ENCODE results near the gene CLCA2.
A peak's percentile ranks its signal among the peaks of the same experiment; 100 is the strongest.

CLCA2 gene

DNA sequence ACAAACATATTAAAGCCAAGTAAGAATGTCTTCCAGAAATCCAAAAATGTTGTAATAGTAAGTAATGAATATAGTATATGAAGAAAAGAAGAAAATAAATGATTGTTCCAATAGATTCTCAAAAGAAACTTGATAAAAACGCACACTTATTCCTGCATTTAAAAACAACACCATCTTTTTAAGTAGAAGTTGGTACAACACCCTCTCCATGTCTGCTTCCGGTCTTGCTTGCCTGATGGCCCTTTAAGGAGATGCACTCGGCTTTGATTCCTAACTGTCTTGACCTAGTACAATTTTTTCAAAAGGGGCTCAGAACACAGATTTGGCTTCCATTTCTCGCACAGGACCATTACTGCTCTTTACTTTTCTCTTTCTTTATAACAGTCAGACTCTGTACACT is 53.7 kb downstream of the CLCA2 start:
- no peak for DNase-seq

DNA sequence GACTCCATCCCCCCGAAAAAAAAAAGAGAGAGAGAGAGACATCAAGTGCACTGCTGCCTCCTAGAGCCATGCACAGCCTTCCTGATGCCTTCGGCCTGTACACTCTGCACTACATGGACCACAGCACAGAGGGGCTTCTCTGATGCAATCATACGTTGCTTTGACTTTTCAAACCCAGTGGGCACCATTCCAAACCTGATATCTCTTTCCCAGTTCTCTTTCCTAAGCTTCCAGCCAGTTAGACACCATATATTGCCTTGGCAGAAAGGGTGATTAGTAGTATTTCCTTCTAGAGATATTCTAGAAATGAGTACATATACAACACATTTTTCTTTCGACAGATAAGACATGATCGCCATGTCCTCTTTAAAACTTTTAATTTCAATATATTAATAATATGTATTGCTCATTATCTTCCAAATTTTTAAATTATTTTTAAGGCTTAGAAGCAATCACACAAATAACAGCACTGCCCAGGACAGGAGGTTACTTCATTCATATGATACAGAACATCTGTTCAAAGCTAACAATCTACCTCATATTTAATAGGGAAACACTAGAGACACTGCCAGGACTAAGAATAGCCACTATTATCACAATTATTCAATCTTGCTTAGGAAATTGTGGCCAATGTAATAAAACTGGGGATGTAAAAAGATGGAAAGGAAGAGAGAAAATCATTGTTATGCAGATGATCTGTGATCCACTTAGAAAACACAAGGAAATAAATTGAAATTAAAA is 54.6 kb downstream of the CLCA2 start:
- DNase-seq = no peak

DNA sequence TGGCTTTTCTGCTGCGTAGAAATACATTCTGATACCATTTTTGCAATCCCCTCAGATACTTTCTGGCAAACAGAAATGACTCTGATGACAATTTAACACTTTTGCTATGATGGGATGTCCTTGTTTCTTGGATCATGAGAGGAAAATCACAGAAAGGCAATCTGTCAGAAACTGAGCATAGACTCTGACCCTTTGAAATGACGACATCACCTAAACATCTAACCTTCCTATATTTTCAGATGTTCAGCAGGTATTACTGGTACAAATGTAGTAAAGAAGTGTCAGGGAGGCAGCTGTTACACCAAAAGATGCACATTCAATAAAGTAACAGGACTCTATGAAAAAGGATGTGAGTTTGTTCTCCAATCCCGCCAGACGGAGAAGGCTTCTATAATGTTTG is 58.0 kb downstream of the CLCA2 start:
- DNase-seq = no peak

DNA sequence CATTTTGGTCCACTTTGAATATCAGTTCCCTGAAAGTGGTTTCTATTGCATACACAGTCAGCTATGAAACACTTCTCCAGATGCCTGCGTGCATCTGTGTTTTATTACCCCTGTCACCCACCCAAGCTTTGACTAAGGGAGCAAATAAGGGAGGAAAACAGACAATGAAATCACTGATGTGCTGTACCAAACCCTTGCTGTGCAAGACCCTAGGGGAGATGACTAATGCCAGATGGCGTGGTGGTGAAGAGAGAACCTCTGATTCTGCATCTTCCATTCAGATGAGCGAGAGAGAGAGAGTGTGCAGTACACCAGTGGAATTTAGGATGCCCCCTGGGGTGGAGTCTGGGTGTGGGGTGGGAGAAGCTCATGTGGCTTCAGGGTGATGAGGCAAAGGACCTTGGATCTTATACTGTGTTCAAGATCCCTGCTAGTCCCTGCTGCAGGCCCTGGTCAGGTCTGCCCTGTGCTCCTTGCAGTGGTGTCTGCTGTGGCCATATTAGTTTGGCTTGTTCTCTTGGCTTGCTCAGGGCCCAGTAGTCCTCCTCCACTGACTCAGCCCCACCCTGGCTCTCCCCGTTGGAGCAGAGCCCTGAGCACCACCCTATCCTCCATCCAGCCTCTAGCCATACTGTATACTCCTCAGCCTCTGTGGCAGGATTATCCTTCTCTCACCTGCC is 63.3 kb downstream of the CLCA2 start:
- no peak for DNase-seq

DNA sequence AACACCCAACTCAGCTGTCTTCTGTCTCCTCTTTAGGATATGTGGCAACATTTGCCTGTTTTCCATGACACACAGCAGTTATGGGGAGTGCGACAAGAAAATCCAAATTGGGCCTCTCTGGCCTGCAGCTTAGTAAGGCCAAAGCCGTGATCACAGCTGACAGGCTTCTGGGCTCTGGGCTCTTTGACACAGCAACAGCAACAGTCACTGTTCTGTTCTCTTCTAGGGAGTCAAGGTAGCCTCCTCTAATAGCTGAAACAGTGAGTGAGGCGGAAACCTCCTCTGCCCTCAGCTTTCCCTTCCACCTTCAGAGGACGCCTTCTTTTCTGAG is 63.8 kb downstream of the CLCA2 start:
- DNase-seq = no peak

DNA sequence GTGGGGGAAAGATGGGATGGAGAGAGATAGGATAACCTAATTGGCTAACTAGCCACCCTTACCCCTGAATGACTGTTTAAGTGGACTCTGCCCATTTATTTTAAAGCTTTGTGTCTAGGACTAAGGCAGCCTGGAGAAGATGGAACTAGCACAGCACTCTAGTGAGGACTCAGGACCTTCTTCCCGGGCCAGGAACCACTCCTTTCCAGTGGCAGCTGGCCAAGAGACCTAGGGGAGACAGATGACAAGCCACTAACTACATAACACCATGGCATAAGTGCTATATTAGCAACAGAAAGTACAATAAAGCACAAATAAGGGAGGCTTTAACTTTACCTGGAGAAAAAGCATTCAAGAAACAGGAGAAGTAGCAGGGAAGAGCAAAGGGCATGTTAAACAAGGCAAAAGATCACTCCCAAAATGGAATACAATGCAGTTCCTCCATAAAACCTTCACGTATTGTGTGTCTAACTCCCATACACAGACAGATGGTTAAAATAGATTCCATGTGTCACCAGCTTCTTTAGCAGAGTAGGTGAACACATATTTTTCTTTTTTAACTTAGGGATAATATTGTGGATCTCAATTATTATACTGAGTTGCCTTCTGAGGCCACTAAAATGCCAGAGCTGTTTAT is 65.4 kb downstream of the CLCA2 start:
- no peak for DNase-seq

DNA sequence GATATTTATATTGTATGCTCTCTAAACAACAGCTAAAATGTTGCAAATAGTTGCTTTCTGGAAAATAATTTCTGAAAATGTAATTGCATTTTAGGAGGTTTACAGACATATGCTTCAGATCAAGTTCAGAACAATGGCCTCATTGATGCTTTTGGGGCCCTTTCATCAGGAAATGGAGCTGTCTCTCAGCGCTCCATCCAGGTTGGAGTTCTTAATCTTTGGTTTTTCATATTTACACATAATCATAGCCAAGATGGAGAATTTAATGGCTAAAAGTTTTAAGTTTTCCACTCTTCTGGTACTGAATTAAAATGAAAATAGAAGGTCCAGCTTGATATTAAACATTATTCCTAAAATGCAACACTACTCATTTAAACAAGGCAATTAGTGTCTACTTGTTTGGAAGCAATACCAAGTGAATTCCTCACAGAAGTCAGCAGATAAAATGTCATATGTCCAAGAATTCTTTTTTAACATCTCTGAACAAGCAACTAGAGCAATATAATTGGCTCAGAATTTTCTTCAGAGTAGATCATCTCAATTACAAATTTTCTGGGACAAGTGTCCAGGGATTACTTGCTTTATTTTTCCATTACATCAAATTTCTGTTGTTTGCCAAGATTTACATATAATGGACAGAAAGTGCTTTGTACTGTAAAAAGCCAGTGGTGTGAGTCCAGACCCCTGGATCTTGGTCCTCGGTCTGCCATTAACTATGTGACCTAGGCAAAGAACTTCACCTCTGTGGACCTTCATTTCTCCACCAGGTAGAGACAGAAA is 67.4 kb downstream of the CLCA2 start:
- no peak for DNase-seq

DNA sequence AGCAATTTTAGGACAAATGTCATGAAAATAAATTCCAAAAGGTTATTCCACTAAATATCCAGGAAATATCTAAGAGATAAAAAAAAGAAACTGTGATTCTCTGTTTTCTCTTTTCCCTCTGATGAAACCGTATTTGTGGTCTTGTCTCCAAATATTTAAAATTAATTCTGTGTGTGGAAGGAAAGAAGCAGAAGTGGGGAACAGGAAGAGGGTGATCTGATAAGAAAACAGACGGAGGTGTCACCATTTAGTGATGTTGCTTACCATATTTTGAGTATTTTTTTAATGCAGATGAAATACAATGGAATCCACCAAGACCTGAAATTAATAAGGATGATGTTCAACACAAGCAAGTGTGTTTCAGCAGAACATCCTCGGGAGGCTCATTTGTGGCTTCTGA is 74.3 kb downstream of the CLCA2 start:
- no peak for DNase-seq

DNA sequence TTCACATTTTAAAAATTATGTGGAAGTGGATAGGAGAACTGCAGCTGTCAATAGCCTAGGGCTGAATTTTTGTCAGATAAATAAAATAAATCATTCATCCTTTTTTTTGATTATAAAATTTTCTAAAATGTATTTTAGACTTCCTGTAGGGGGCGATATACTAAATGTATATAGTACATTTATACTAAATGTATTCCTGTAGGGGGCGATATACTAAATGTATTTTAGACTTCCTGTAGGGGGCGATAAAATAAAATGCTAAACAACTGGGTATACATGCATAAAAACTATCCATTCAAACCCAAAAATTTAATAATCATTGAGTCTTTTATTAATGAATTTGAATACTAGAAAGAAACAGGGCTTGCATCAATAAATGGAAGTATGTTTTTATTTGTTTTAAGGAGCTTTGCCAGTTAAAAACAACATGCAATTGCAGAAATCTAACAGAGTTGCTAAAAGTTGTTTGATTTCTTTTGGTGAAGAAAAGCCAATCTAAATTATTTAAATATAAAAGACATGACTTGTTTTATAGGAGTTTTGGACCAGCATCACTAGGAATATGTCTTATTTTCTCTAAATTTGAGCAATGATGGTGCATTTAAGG is 76.1 kb downstream of the CLCA2 start:
- DNase-seq = peak; percentile 70

DNA sequence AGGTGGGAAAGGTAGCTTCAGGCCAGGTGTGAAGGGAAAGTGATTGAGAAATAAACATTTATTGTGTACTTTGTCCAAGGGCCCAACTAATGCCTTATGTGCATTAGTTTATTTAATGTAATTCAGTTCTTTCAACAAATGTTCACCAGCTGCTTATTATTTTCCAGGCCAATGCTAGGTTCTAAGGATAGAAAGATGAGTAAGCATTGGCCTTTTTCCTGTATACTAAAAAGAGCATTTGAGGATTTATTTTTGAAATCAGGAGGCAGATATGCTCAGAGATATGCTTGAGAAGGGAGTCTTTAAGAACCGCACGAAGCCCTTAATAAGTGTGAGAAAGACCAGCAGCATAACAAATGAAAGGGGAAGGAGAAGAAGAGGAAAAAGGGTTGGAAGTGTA is 76.7 kb downstream of the CLCA2 start:
- DNase-seq = no peak

DNA sequence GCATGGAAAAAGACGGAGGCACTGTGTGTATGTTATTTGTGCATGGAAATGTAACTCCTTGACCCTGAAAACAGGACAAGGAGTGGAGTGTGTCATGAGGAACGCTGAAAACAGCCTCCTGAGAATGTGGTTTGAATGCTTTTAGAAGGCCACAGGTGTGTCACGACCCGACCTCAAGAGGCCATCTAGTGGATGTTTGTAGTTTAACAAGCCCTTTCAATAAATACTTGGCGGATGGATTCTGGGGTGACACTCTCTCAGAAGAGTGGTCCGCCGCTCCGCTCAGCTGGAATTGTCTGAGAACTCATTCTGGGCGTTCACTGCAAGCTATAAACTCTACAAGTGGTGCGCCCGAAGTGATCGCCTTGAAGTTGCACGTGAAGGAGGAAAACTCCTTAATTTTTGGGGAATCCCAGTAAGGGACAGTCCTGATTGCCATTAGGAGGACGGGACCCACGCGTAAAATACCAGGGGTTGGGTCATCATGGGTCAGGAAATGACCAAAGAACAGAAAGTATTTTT is 78.2 kb downstream of the CLCA2 start:
- peak; percentile 66 for DNase-seq

DNA sequence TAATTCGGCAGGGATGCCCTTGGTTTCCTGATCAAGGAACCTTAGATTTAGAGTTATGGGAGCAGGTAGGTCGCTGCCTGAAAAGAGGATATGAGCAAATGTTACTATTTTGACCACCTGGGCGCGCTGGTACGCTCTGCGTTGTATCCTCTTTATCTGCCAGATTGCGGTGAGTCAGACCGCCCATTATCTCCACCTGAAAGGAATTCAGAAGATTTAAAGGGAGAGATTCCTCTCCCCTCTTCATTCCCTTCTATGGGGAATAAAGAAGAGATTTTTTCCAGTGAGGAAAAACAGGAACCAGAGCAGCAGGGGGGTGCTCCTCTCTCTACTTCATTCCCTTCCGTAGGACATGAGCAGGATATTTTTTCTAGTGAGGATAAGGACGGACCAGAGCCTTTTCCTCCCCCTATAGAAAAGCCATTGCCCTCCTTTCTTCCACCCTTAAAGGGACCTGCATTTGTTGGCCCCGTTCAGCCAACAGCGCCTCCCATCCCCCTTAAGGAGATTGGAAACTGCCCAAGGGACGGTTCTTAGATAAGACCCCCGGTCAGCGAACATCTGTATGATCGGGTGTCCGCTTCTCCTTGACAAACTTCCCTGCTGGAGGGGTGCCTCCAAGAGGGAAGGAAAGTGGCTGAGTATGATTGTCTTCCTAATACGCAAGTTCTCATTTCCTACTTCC is 78.9 kb downstream of the CLCA2 start:
- no peak for DNase-seq

DNA sequence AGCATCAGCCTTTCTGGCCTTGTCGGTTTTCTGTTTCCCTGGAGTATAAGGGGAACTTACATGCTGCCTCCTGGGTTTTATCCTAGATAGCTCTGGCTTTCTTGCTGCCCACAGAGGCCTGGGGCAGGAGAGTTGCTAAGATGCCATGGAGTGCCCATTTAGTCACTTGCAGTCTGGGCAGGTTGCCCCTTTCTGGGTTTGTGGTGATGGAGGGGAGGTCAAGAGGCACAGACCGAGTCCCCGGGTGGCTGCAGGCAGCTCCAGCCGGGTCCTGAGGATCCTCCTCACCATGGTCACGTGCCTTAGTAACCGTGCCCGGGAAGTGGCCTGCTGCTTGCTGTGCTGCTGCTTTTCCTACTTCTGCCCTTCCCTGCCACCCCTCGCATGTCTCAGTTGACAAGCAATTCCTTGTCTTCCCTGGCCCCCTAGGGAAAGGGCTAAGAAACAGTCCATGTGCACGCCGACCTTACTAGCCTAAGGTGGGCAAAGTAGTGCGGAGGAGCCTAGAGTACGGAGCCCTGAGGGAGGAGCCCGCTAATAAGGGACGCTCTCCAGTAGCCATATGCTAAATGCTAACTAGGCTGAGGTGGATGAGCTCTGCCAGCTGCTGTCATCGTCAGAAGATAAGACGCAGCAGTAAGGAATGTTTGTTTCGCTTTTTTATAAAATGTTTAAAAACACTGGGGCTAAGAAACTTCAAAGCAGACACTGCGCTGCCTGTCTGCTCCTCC is 79.6 kb downstream of the CLCA2 start:
- DNase-seq = no peak

DNA sequence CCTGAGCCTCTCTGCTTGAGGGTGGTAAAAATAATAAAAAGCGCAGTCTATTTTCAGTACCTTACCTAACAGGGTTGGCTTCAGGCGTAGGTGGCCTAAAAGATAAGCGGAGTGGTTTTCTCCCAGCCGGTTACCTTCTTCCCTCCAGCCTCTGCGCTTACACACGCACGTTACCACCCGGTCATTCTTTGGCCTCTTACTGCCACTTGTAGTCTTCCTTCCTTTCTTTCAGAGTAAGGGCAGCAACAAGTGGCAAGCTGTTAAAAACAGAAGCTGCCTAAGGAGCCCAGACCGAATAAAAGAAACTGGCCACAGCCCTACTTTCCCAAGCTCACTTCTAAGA is 80.1 kb downstream of the CLCA2 start:
- DNase-seq = peak; percentile 21

DNA sequence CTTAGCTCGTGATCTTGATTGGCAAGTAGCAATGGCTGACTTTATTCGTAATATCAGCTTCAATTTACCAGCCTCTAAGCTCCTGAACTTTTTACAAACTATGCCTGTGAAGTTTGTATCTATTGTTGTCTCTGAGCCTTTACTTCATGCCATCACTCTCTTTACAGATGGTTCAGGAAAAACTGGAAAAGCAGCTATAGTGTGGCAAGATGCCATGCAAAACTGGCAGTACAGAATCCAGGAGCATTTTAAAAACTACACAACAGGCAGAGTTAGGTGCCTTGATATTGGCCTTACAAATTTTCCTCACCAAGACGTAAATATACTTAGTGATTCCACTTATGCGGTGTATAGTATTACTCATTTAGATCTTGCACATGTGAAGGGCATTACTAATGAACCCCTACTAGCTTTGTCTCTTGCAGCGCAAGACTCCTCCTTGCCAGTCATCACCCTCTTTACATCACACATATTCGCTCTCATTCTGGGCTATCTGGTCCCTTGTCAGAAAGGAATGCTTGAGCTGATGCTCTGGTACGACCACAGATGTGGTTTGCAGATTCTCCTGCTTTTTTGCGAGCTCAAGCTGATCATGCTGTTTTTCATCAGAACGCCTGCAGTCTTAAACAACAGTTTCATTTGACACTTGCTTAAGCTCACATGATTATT is 81.1 kb downstream of the CLCA2 start:
- no peak for DNase-seq

DNA sequence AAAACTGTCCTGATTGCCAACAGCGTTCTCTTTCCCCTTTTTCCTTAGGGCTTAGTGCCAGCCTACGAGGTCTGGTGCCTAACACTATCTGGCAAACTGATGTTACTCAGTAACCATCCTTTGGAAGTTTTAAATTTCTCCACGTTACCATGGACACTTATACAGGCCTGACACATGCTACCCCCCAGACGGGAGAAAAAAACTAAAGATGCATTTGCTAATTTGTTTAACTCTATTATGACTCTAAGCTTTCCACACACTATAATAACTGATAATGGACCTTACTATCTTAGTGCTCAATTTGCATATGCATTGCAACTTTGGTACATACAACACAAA is 81.6 kb downstream of the CLCA2 start:
- DNase-seq = no peak

All from hematopoietic multipotent progenitor cell treated with erythropoietin and hydrocortisone succinate and interleukin-3 and kit ligand, for 8 days (in vitro differentiated cells).